ENCODE measurements around the gene TAP1.

Gene TAP1

GRCh38 chr6:32799168-32799567 lies 54.3 kb downstream of the TAP1 start:
- DNase-seq (ENCODE audit: low read depth in 2 of 2): no peak

- DNase-seq (ENCODE audit: low read depth in 2 of 2): peak; percentile 52 to 60
These were observed 56.4 kb downstream of the TAP1 start for GRCh38 chr6:32796848-32797776.
